Panc1 (cell line): ENCODE data around the gene SLC6A1. TPM values are rescaled to one million over a fixed set of nuclear protein-coding genes. Genes with fewer than 3 reads are reported as not detected.

ENCODE experiments used
- ATAC-seq: fragments of 200-7000 bp; cut with Tn5 transposase; 2 replicates; pipeline ENCODE4 v1.9.1; 2020; ENCODE audit warnings: mild to moderate bottlenecking, moderate library complexity
- BruUV-seq: library from RNA; stranded (reverse); fragments of 400-500 nt; replicated peaks from 2 replicates; lab custom pipeline; 2021; lab: Mats Ljungman, UMichigan
- CTCF ChIA-PET: fragments of 300-600 bp; sonication (Branson Sonifier 250); formaldehyde crosslinking; loops from one replicate; lab custom pipeline; 2022; ENCODE audit warnings: antibody characterized with exemption; lab: Charles Lee
- POLR2A ChIA-PET: fragments of 300-600 bp; sonication (Branson Sonifier 250); formaldehyde crosslinking; loops from one replicate; lab custom pipeline; 2022; ENCODE audit warnings: antibody characterized with exemption; lab: Charles Lee
- DNase-seq: peaks from one replicate; pipeline ENCODE4 v3.0.0-alpha.2; 2010; ENCODE audit warnings: low read depth, low spot score
- H3K27ac ChIP-seq: 2 replicates; pipeline ENCODE4 v1.5.1; 2011; ENCODE audit warnings: mild to moderate bottlenecking, low read length, inconsistent platforms
- H3K27me3 ChIP-seq: fragments of 200-500 bp; sonication (Bioruptor generic); 2 replicates; pipeline ENCODE4 v1.6.0; 2014; ENCODE audit warnings: low read length, inconsistent platforms; ENCODE audit not compliant: control insufficient read depth, insufficient read depth
- H3K36me3 ChIP-seq: fragments of 200-500 bp; sonication (Bioruptor generic); 2 replicates; pipeline ENCODE4 v1.5.1; 2014; ENCODE audit warnings: inconsistent platforms, mild to moderate bottlenecking, low read length, moderate library complexity; ENCODE audit not compliant: control insufficient read depth, insufficient read depth
- H3K4me1 ChIP-seq: 2 replicates; pipeline ENCODE4 v1.5.1; 2011; ENCODE audit warnings: inconsistent platforms, mild to moderate bottlenecking, low read length, moderate library complexity; ENCODE audit not compliant: control insufficient read depth, insufficient read depth
- H3K4me3 ChIP-seq, 2 experiments: 2 replicates each; pipeline ENCODE4 v1.5.1; 2011 to 2012; ENCODE audit warnings: low read depth in 2 of 2, low read length in 2 of 2, mild to moderate bottlenecking in 2 of 2, inconsistent platforms in 1 of 2, moderate library complexity in 1 of 2
- H3K9me3 ChIP-seq: fragments of 200-500 bp; sonication (Bioruptor generic); 2 replicates; pipeline ENCODE4 v1.5.1; 2014; ENCODE audit warnings: low read depth, mild to moderate bottlenecking, inconsistent platforms, low read length, moderate library complexity; ENCODE audit not compliant: control insufficient read depth, insufficient read depth
- CTCF ChIP-seq: fragments of 450-650 bp; IDR thresholded peaks from 2 replicates; pipeline ENCODE4 v1.5.1; 2017; ENCODE audit warnings: mild to moderate bottlenecking
- POLR2AphosphoS5 ChIP-seq: IDR thresholded peaks from 2 replicates; pipeline ENCODE4 v1.6.1; 2012; ENCODE audit warnings: mild to moderate bottlenecking, low read depth, low read length, moderate library complexity
- REST ChIP-seq, 2 experiments: IDR thresholded peaks; 2 replicates each; pipeline ENCODE4 v1.6.1; 2011 to 2012; ENCODE audit warnings: low read depth in 2 of 2, control low read depth in 1 of 2, low read length in 1 of 2, mild to moderate bottlenecking in 1 of 2, moderate library complexity in 1 of 2; ENCODE audit not compliant: insufficient read depth in 1 of 2
- SIN3A ChIP-seq: IDR thresholded peaks from 2 replicates; pipeline ENCODE4 v1.6.1; 2012; ENCODE audit warnings: low read depth, mild to moderate bottlenecking, low read length, moderate library complexity, borderline replicate concordance; ENCODE audit not compliant: insufficient read depth
- TCF7L2 ChIP-seq: IDR thresholded peaks from 2 replicates; pipeline ENCODE4 v1.6.1; 2011; ENCODE audit warnings: mild to moderate bottlenecking, low read depth, low read length, inconsistent platforms
- in situ Hi-C: cut with HindIII; loops from 2 replicates; pipeline ENCODE4 v1.10.0; 2016; ENCODE audit warnings: low sequenced_read_pairs, low pct_unique_long_range_greater_than_20kb
- intact Hi-C: fragments of 100-400 bp; cut with micrococcal nuclease; formaldehyde crosslinking; loops from one replicate; pipeline ENCODE4 v1.10.0; 2022; ENCODE audit not compliant: unreplicated experiment
- total RNA-seq: library from RNA; stranded (reverse); gene quantifications from one replicate; pipeline ENCODE4 v1.2.1, GENCODE V29; 2021; ENCODE audit not compliant: unreplicated experiment

The SLC6A1 gene
- total RNA-seq, 1 experiment from 2014 or later = not detected

GRCh38 chr3:10994306-10994705 is 1.8 kb downstream of the SLC6A1 start:
- no peaks in the 10 kb centered on the region for H3K4me1 ChIP-seq
- no TSS peak for BruUV-seq
- no peaks in the 10 kb centered on the region for H3K36me3 ChIP-seq
- H3K27ac ChIP-seq = no peak overlapping the region
- TF ChIP-seq REST (IDR thresholded peaks at IDR 0.05; ENCODE audit: insufficient read depth in 1 of 2, low read depth in 2 of 2, low read length in 1 of 2) (no peak), TCF7L2 (no peak), POLR2AphosphoS5 (no peak), SIN3A (no peak), CTCF (no peak)
- POLR2A ChIA-PET = no interaction called here
- intact Hi-C loops = no loop called here
- no peaks in the 10 kb centered on the region for H3K9me3 ChIP-seq
- peaks cover 2% of the 10 kb centered on the region for H3K27me3 ChIP-seq
- ATAC-seq = no peak
- H3K4me3 ChIP-seq = no peak overlapping the region
- DNase-seq = no peak
- in situ Hi-C loops = no loop called here
- CTCF ChIA-PET = interaction anchor here (1.1 kb wide), 1 partner anchor 22 kb away, joined by 3 read pairs; no protein-coding TSS in a partner anchor

GRCh38 chr3:10995871-10996270 is 3.3 kb downstream of the SLC6A1 start:
- TF ChIP-seq TCF7L2 = no peak
- no peak for TF ChIP-seq REST (IDR thresholded peaks at IDR 0.05; ENCODE audit: insufficient read depth in 1 of 2, low read depth in 2 of 2, low read length in 1 of 2)
- no peak for TF ChIP-seq POLR2AphosphoS5
- no peak for TF ChIP-seq SIN3A
- TF ChIP-seq CTCF = no peak
- Histone ChIP-seq H3K4me1 (no peaks in the 10 kb centered on the region), H3K27ac (no peak overlapping the region), H3K9me3 (no peaks in the 10 kb centered on the region), H3K36me3 (no peaks in the 10 kb centered on the region), H3K27me3 (no peaks in the 10 kb centered on the region; the same call in 1 of the 2 replicates), H3K4me3 (no peak overlapping the region)
- BruUV-seq = no TSS peak
- intact Hi-C loops = no loop called here
- CTCF ChIA-PET = no interaction called here
- ATAC-seq = no peak
- POLR2A ChIA-PET = no interaction called here
- no peak for DNase-seq
- in situ Hi-C loops = no loop called here
